HG02885 (cell line): ENCODE results near the gene COG3.

Experiments
- ATAC-seq: cut with Tn5 transposase; IDR thresholded peaks from one replicate; pipeline ENCODE4 v1.9.1; 2021; ENCODE audit warnings: mild to moderate bottlenecking; ENCODE audit not compliant: unreplicated experiment, poor library complexity

Gene COG3

GRCh38 chr13:45500492-45501174 is 35.9 kb downstream of the COG3 start:
- ATAC-seq = no peak

GRCh38 chr13:45501175-45501526 is 36.4 kb downstream of the COG3 start:
- ATAC-seq = no peak

GRCh38 chr13:45503658-45504057 is 38.9 kb downstream of the COG3 start:
- ATAC-seq = no peak

- no peak for ATAC-seq
These were observed 42.1 kb downstream of the COG3 start for GRCh38 chr13:45506811-45507210.

- ATAC-seq = no peak
These were observed 44.0 kb downstream of the COG3 start for GRCh38 chr13:45508776-45509175.

GRCh38 chr13:45510672-45511071 is 45.9 kb downstream of the COG3 start:
- no peak for ATAC-seq

GRCh38 chr13:45511310-45512097 is 46.8 kb downstream of the COG3 start:
- peak; percentile 56 for ATAC-seq

- ATAC-seq = no peak
These were observed 47.4 kb downstream of the COG3 start for GRCh38 chr13:45512098-45512496.

- ATAC-seq = no peak
These were observed 52.0 kb downstream of the COG3 start for GRCh38 chr13:45516757-45517156.

GRCh38 chr13:45518525-45519245 is 53.9 kb downstream of the COG3 start:
- no peak for ATAC-seq

GRCh38 chr13:45519493-45519892 is 54.8 kb downstream of the COG3 start:
- ATAC-seq = no peak

GRCh38 chr13:45521297-45521696 is 56.6 kb downstream of the COG3 start:
- ATAC-seq = no peak

- ATAC-seq = no peak
These were observed 57.8 kb downstream of the COG3 start for GRCh38 chr13:45522571-45522970.

GRCh38 chr13:45527699-45528462 is 63.1 kb downstream of the COG3 start:
- ATAC-seq = no peak

GRCh38 chr13:45529758-45530157 is 65.0 kb downstream of the COG3 start:
- ATAC-seq = no peak

GRCh38 chr13:45534604-45535003 is 69.9 kb downstream of the COG3 start:
- ATAC-seq = no peak

- ATAC-seq = no peak
These were observed 71.5 kb downstream of the COG3 start for GRCh38 chr13:45536224-45536623.

GRCh38 chr13:45537516-45537915 is 72.8 kb downstream of the COG3 start:
- ATAC-seq = no peak

GRCh38 chr13:45538382-45538781 is 73.6 kb downstream of the COG3 start:
- ATAC-seq = no peak

GRCh38 chr13:45540195-45540594 is 75.5 kb downstream of the COG3 start:
- ATAC-seq = no peak

GRCh38 chr13:45540864-45541263 is 76.1 kb downstream of the COG3 start:
- no peak for ATAC-seq
